ENCODE measurements around the gene CNPY2. TPM values are rescaled to one million over a fixed set of nuclear protein-coding genes. Genes with fewer than 3 reads are reported as not detected.
"Not testable (repeated sequence)": the region's sequence is repeated elsewhere in the genome, so short reads cannot be mapped to it uniquely, and the experiment has no call there.

Gene CNPY2
- polyA plus RNA-seq, 1 experiment = 179 TPM

- ChIA-PET CTCF (interaction anchor here (0.9 to 3.5 kb wide), 3 partner anchors 12 to 13 kb away, joined by 3 to 10 read pairs (median 4); partner anchors contain the start of genes PAN2 and STAT2), POLR2A (no interaction called here)
- Histone ChIP-seq H3K36me3 (ENCODE audit: control insufficient read depth, insufficient read depth, low read length) (peaks cover 53% of the 10 kb centered on the region), H3K4me3 (ENCODE audit: low read depth, low read length) (no peak overlapping the region), H3K27me3 (ENCODE audit: control insufficient read depth, insufficient read depth, low read length) (no peaks in the 10 kb centered on the region)
- no peak for DNase-seq (ENCODE audit: low read depth)
- no peak for TF ChIP-seq CTCF (IDR thresholded peaks at IDR 0.05; ENCODE audit: insufficient read depth, low read depth, low read length)
Observed at GRCh38 chr12:56346675-56347074, 30.9 kb upstream of the CNPY2 start.

GRCh38 chr12:56342290-56342689 is 26.5 kb upstream of the CNPY2 start:
- H3K4me3 ChIP-seq (ENCODE audit: low read depth, low read length); H3K27me3 ChIP-seq (ENCODE audit: control insufficient read depth, insufficient read depth, low read length); DNase-seq (ENCODE audit: low read depth); POLR2A ChIA-PET: not testable (repeated sequence)
- CTCF ChIA-PET = interaction anchor here (0.6 to 1.3 kb wide), 3 partner anchors 10 to 367 kb away, joined by 3 to 5 read pairs (median 3); no protein-coding TSS in a partner anchor
- peaks cover 27% of the 10 kb centered on the region for H3K36me3 ChIP-seq (ENCODE audit: control insufficient read depth, insufficient read depth, low read length)

GRCh38 chr12:56341616-56342015 is 25.8 kb upstream of the CNPY2 start:
- CTCF ChIA-PET = interaction anchor here (0.9 to 1.3 kb wide), 2 partner anchors 9 to 10 kb away, joined by 3 to 4 read pairs; no protein-coding TSS in a partner anchor
- H3K27me3 ChIP-seq (ENCODE audit: control insufficient read depth, insufficient read depth, low read length) = no peaks in the 10 kb centered on the region
- DNase-seq (ENCODE audit: low read depth) = no peak
- no peak for TF ChIP-seq CTCF (IDR thresholded peaks at IDR 0.05; ENCODE audit: insufficient read depth, low read depth, low read length)
- no peak overlapping the region for H3K4me3 ChIP-seq (ENCODE audit: low read depth, low read length)
- H3K36me3 ChIP-seq (ENCODE audit: control insufficient read depth, insufficient read depth, low read length) = peaks cover 23% of the 10 kb centered on the region
- POLR2A ChIA-PET = no interaction called here

GRCh38 chr12:56339158-56339422 is 23.3 kb upstream of the CNPY2 start:
- ChIA-PET POLR2A (no interaction called here), CTCF (interaction anchor here (1.1 kb wide), 1 partner anchor 10 kb away, joined by 3 read pairs; no protein-coding TSS in a partner anchor)

GRCh38 chr12:56338308-56339157 is 22.7 kb upstream of the CNPY2 start, which contains the start of gene IL23A:
Gene IL23A, plus strand, starts transcription at chr12:56338884. Its CDS starts 161 bp downstream, at chr12:56339045.
- no peaks in the 10 kb centered on the region for H3K27me3 ChIP-seq (ENCODE audit: control insufficient read depth, insufficient read depth, low read length)
- no peak for TF ChIP-seq CTCF (IDR thresholded peaks at IDR 0.05; ENCODE audit: insufficient read depth, low read depth, low read length)
- H3K36me3 ChIP-seq (ENCODE audit: control insufficient read depth, insufficient read depth, low read length) = peaks cover 10% of the 10 kb centered on the region
- ChIA-PET POLR2A (no interaction called here), CTCF (interaction anchor here (0.6 to 1.1 kb wide), 2 partner anchors 10 to 41 kb away, joined by 3 read pairs; no protein-coding TSS in a partner anchor)
- H3K4me3 ChIP-seq (ENCODE audit: low read depth, low read length) = no peak within 1 kb of the TSS
- DNase-seq (ENCODE audit: low read depth) = no peak

More at GRCh38 chr12:56339158-56339422, 23.3 kb upstream of the CNPY2 start:
- H3K4me3 ChIP-seq (ENCODE audit: low read depth, low read length) = no peak overlapping the region
- no peak for DNase-seq (ENCODE audit: low read depth)
- peaks cover 15% of the 10 kb centered on the region for H3K36me3 ChIP-seq (ENCODE audit: control insufficient read depth, insufficient read depth, low read length)
- TF ChIP-seq CTCF (IDR thresholded peaks at IDR 0.05; ENCODE audit: insufficient read depth, low read depth, low read length) = no peak
- H3K27me3 ChIP-seq (ENCODE audit: control insufficient read depth, insufficient read depth, low read length) = no peaks in the 10 kb centered on the region

All from BJ (cell line).